ENCODE measurements around the gene KCNAB1.

- TF ChIP-seq CTCF (IDR thresholded peaks at IDR 0.05; ENCODE audit: low read length) (no peak), EZH2phosphoT487 (IDR thresholded peaks at IDR 0.05; ENCODE audit: low read length) (no peak), EZH2 (optimal IDR thresholded peaks at IDR 0.05; ENCODE audit: low read depth, low read length) (no peak)
Observed at GRCh38 chr3:156543043-156543555, 422.7 kb downstream of the KCNAB1 start.
